Measurements from ENCODE around the gene RNF212.

- TF ChIP-seq CTCF (IDR thresholded peaks at IDR 0.05; ENCODE audit: extremely low read depth in 1 of 2, insufficient read depth in 1 of 2, low read depth in 1 of 2, low read length in 2 of 2) = no peak
- no peak for TF ChIP-seq POLR2A (IDR thresholded peaks at IDR 0.05; ENCODE audit: low read depth, low read length)
- TF ChIP-seq POLR2AphosphoS5 (IDR thresholded peaks at IDR 0.05; ENCODE audit: insufficient read depth, low read depth, low read length) = no peak
- TF ChIP-seq EZH2 (IDR thresholded peaks at IDR 0.05; ENCODE audit: borderline replicate concordance, low read depth, low read length, severe bottlenecking) = no peak
- TF ChIP-seq JUN (IDR thresholded peaks at IDR 0.05; ENCODE audit: borderline replicate concordance, insufficient read depth, insufficient read length, low read depth) = no peak
These were observed 88.3 kb downstream of the RNF212 start for GRCh38 chr4:1024882-1025545.
